RPMI7951 (cell line): ENCODE data around the gene TCF20. TPM values are rescaled to one million over a fixed set of nuclear protein-coding genes. Genes with fewer than 3 reads are reported as not detected.

Experiments
- DNase-seq: peaks from one replicate; pipeline ENCODE4 v3.0.0-alpha.2; 2012; ENCODE audit warnings: low read depth
- total RNA-seq: library from RNA; depleted of rRNA; stranded (reverse); fragments of >200 nt; shearing (Covaris generic); gene quantifications from 2 replicates; pipeline ENCODE4 v1.2.3, GENCODE V29; 2014

The TCF20 gene
- total RNA-seq, 1 experiment from 2014 or later = 12.5 TPM

DNA sequence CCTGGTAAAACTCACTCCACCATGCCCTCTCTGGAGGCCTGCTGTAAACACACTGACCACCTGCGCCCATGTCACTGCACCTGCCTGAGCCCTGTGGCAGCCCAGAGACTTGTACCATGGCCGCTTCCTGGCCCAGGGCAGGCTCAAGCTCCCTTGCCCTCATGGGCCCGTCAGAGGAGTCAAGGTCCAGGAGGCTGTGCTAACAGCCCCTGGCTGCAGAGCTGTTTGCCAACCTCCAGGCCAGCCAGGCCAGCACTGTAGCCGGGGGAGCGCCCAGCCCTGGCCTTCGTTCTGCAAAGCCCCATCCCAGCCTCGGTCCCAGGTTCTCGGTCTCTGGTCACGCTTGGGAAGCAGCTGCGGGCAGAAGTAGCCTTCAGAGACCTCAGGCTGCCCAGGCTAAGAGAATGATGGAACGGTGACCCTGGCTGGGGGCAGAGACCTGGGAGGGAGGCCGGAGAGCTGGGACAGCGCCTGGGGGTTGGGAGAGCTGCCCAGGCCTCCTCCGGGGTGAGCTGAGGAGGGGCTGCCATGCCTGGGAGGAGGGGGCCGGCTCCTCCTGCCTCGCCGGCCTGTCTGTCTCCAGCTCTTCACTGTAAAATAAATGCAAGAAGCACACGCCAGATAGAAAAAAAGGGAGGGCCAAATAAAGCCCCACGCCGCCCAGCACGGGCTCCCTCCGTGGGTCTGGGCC is 11.9 kb upstream of the TCF20 start:
- DNase-seq = no peak

DNA sequence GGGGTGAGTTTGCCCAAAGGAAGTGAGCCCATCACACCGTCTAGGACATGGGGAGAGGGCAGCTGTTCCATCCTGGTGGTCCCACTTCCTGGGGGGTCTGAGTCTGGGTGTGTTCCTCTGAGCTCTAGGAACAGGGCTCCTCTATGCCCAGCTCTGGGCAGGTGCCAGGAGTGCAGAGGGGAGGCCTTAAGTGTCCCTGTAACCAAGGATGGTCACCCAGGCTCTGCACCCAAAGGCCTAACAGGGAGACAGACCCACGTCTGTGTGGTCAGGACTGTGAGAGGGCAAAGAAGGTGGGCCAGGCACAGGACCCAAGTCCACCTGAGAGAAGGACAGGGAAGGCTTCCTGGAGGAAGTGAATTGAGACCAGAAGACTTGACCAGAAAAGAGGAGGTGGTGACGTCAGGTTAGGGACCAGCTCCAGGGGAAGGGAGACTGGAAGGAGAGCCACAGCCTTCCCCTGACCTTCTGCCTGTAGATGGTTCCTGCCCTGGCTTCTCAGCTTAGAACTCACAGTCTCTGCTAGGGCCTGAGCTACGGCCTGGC is 11.3 kb upstream of the TCF20 start:
- DNase-seq = no peak

DNA sequence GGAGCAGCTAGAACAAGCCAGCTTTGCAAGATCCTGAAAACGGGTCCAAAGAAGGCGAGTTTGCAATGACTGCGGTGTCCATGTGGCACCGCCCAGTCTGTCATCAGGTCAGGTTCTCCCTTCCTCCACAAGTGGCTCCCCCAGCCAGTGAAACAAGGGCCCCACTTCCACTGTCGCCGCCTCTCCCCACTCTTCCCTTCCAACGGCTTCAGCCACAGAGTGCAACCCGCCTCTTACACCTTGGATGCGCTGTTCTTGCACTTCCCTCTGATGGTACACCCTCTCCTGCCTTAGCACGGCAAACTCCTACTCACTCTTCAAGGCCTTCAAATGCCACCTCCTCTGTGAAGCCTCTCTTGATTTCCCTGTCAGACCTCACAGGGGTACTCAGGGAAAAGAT is 10.8 kb upstream of the TCF20 start:
- no peak for DNase-seq

DNA sequence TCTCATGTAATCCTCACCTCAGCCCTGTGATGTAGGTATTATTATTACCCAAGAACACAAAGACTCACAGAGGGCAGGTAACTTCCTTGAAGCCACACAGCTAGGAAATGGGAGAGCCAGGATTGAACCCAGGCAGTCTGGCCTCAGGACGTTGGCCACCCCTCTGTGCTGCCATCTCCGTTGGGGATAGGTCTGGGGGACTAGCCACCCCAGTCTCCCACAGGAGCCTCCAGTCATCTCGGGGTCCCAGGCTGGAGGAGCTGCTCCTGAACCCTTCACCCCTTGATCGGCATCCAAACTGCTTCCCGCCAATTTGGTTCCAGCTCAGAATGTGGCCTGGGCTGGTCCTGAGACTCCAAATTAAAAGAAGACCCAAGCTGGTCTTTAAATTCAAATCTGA is 10.4 kb upstream of the TCF20 start:
- DNase-seq = no peak

DNA sequence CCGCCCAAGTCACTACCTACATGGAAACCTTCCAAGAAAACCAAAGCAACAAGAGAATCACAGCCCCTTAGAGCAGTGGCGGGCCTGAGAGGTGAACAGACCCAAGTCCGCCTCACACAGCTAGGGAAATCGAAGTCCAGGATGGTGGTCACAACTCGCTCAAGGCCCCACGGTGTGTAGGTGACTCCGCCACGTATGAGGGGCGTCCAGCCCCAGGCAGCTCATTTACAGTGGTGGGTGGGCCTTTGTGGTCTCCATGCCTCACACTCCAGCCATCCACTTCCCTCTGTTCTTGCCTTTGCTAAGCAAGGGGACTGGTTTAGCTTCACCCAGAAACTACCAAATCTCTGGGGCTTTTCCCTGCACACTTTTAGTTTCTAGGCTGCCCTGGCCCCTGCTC is 9.7 kb upstream of the TCF20 start:
- DNase-seq = no peak

DNA sequence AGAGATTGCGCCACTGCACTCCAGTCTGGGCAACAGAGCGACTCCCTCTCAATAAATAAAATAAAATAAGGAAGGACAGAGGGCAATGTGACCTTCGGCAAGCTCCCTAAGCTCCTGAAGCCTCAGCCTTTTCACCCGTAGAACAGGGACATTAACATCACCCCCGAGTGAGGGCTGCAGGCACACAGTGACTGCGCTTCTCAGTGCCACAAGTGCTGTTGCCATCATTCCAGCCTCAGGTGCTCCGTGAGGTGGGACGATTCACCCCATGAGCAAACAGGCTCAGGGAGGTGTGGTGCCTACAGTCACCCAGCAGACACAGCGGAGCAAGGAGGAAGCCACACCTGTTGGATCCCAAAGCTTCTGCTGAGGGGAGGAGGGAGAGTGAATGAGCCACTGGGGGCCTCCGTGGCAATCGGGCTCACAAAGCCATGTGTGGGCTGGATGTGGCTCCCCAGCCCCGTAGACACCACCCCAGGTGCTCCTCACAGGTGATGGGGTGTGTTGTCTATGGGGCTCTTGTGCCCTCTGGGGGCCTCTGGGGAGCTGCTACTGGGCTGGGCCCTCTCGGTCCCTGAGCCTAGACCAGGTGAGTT is 9.1 kb upstream of the TCF20 start:
- no peak for DNase-seq

DNA sequence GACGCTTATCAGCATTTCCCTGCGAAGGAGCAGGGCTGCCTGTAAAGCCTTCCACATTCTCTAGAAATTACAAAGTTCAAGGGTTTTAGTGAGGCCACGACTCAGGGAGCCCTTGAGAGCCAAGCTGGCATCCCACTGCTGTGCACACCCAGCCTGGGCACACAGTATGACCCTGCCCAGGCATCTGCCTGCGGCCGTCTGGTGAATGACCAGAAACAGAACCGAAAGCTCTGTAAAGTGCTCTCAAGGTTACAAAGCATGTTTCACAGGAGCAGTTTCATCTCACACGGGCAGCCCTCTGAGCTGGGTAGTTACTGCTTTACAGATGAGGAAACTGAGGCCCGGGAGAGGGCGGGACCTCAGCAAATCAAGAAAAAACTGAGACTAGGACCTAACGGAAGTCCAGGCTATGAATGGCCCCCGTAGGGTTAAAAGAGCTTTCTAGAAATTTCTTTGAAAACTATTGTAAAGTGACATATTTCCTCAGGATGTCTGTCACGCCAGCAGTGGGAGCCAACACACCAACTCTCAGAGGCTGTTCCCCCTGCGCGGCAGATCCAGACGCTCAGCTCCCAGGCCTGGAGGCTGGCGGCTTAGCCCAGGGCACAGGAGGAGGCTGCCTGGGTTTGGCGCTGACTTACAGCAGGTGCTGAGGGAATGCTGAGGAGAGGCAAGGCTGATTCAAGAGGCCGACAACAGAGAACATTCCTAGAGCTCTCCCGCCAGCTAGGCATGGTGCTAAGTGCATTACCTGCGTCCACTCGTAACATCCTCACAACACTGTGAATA is 7.7 kb upstream of the TCF20 start:
- DNase-seq = peak; percentile 15

DNA sequence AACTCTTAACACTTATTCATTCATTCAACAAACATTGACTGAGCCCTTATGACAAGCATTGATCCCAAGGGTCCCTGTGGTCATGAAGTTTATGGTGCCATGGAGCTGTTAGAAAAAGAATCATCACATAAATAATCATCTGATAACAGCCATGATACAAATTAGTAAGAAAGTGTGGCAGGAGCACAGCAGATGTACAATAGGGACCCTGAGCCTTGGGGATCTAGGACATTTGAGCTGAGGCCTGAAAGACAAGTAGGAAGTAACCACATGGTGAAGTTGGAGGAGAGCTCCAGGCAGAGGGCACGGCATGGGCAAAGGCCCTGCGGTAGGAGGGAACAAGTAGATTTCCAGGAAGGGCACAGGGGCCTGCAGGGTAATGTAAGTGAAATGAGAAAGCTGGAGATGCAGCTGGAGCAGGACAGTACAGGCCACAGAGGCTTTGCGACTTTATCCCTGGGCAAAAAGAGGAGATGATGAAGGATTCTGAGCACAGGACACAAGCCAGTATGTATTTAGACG is 6.8 kb upstream of the TCF20 start:
- no peak for DNase-seq

DNA sequence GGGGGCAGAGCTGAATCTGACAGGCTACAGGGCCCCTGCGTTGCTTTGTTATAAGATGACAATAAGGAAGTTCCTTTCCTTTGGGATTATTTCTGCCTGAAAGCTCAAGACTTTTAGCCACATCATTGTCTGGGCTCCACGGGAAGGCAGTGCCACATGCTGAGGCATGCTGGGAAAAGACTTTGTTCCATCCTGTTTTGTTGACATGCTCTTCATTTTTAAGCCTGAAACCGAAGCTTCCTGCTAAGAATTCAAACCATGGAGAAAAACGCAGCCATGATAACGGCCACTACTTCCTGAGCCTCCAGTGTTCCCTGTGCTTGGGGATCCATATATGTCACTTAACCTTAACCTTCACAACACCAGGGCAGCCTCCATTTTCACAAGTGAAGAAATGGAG is 5.5 kb upstream of the TCF20 start:
- no peak for DNase-seq

DNA sequence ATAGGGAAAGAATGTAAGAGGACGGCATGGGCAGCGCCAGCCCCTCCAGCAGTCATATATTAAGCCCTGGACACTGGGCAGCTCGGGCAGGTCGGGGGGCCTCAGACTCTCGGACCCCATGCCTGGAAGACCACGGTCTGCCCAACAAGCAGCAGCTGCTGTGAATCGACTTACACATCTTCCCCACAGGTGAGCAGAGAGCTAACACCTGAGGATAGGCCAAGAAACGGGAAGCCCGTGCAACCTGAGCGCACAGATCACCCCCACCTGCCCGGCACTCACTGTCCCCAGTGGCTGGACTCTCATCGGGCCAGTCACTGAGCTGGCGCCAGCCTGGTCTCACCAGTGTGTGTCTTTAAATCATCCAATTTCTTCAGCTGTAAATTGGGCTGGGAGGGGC is 4.7 kb upstream of the TCF20 start:
- no peak for DNase-seq

DNA sequence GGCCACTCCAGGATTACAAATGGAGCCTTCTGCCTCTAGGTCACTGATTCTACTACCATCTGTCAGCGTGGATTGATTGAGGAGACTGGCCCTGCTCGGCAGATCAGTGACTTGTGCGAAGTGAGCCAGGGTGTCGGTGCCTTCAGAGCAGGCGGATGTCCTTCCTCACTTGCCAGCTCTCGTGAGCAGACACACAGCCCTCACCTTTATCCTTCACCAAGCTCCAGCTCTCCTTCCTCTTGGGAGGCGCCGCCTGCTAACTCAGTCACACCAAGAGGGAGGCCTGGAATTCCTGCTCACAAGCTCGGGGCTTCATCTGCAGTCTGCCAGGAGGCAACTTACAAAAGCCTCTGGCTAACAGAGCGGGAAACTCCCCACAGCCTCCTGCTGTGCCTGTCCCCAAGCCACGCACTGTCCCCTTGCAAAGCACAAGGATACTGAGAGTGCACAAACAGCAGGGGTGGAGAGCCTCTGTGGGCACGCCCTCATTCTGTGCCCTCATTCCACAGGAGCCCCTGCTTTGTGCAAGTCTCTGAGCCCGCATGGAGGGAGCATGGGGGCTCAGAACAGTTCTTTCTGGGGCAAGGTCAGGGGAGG is 3.5 kb upstream of the TCF20 start:
- DNase-seq = no peak

DNA sequence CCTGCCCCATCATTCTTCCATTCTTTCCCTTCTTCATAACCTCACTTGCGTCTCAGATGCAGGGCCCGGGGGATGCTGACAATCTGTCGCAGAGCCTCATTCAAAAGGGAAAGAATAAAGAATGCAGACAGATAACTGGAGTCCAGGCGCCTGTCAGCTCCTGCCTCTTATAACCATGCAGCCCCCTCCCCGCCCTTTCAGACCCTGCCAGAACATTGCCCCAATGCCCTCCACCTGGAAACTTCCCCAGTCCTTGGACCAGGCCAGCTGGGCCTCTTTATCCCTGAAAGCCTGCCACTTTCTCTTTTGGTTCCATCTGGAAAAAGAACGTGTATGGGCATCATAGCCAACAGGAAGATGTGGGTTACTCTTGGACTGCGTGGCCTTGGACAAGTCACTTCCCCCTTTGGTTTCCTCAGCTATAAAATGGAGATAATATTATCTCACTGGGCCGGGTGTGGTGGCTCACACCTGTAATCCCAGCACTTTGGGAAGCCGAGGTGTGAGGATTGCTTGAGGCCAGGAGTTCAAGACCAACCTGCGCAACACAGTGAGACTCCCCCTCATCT is 2.1 kb upstream of the TCF20 start:
- DNase-seq = no peak

DNA sequence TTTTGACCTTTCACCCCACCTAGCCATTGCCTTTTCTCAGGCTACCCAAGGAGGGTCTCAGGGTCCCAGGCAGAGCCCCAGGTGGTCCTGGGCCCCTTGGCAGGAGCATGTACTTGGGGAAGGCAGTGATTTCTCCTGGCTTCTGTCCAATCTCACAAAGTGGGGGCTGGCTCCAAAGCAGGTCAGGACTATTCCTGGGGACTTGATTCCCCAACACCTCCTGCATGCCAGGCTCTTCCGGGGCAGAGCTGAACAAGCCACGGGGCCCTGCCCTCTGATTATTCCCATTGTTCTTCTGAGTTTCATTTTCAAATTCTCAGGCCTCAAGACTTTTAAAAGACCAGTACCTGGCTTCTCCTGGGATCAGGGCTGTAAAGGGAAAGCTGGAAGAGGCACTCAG is 1.5 kb upstream of the TCF20 start:
- DNase-seq = no peak

DNA sequence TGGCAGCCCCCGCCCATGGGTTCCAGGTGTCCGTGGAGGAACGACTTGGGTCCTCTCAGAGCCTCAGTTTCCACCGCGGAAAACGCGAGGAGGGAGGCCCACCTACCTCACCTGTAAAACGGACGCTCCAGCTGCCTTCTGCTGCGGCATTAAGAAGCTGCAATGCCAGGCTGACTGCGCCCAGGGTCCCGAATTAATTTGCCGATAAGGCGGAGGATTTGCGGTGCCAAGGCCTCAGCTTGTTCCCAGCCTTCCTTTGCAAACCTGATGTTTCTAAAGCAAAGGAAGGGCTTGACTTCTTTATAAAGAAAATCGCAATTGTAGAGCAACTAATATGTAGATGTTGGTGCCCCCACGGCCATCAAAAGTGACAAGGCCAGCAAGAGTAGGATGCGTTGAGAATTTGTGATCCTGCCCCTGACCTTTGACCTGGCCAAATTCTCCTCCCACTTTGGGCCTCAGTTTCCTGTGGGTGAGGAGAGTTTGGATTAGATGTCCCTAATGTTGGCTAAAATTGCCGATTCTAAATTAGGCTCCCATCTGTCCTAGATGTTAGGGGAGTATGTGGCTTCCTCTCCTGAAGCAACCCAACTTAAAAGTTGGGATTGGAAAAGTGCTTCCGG is 849 bp upstream of the TCF20 start:
- no peak for DNase-seq

DNA sequence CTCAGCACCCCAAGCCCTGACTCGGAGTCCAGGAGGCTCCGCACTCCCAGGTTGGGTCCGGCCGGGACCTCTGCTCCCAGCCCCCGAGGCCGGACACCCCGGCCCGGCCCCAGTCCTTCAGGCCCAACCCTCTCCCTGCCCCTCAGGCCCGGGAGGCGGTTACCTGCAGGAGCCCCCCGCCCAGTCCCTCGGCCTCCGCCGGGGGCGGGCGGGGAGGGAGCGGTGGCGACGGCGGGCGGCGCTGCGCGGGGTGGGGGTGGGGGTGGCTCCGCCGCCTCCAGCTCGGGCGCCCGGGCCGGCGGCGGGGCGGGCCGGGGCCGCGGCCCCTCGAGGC is 310 bp downstream of the TCF20 start:
- DNase-seq = no peak

DNA sequence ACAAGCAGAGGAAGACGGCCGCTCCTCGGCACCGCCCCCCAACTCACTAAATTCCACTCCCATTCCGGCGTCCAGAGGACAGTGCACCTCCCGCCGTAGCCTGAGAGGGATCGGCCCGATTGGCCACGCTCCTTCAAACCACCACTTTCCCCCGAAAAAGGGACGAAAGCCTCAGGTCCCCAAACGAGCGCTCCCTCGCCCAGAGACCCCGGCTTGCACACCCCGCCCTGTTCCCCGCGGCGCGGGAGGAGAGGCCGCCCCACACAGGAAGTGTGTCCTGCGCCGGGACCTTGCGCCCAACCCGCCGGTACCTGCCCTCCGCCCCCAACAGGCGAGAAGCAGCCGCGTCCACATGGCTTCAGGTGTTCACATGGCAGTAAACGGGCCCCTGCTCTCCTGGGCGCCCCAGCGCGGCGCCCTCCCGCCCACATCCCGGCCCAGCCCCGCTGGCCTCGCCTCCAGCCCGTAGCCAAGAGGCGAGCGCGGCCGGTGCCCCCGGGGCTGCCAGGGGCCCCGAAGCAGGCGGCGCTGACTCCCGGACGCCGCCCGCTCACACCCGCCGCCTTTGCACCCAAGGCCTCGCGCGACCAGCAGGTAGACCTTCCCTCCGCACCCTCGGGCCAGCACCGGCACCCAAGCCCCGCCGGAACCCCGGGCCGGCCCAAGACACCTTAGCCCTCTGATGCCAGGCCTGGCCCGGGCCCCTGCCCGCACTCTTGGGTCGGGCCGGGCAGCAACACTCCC is 849 bp downstream of the TCF20 start:
- peak; percentile 20 for DNase-seq

DNA sequence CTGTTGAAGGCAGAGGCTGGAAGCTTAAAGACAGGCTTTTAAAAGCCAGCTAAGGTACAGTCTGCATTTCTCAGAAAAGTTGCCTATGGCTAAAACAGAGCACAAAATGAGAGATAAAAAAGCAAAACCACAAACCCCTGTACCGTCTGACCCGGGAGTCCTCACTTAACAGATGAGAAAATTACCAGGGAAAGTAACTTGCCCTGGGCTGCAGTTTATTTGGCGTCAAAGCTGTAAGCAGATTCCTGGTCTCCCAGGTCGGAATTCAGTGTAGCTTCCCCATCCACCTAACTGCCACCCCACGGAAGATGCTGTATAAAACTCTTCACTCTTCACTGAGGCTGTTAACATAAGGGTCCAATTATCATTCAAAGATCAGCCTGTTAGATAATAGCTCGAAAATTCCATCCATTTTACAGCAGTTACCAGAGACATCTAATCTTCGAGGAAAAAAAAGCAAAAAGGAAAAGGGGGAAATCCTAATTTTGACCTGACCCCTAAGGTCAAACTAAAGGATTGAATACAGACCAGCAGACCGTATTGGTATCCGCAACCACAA is 1.5 kb downstream of the TCF20 start:
- peak; percentile 13 for DNase-seq

DNA sequence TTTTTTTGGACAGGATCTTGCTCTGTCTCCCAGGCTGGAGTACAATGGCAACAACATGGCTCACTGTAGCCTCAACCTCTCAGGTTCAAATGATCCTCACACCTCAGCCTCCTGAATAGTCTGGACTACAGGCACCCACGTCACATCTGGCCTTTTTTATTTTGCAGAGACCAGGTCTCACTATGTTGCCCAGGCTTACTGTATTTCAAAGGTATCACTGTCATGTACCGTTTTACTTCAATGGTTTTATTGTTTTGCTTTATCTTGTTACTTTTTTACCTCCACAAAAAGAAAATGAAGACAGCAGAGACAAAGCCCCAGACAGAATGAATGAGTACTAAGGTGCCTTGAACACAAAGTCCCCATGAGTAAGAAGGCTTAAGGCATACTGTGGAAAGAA is 5.1 kb downstream of the TCF20 start:
- no peak for DNase-seq

DNA sequence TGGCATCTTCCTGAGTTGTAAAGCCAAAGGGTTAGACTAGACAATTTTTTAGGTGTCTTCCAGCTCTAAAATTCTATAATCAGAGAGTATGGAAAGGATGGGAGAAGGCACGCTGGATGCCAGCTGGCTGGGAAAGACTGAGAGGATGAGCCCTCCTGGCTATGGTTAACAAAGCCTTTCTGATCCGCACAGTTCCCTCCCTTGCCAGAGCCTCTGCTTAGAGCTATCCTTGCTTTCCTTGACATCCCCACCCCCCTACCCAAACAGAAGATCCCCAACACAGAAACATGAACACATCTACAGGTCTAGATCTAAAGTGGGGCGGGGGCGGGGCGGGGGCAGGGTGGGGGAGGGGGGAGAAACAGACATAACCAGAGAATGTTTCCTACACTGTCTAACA is 6.5 kb downstream of the TCF20 start:
- no peak for DNase-seq

DNA sequence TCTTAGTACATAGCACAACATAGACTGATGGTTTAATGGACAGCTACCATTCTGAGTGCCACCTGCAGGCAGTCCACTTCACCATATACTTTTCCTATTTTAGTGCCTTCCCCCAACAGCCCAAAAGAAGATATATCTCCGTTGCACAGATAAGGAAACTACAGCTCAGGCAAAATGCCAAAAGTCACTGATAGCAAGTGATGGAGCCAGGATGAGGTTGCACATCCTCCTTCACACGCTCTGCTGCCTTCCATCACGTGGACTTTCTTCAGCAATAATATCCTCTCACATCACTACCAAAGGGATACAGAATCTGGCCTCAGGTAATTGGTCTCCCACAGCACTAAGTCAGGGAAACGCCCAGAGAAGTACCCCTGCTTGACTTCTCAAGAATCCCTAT is 7.5 kb downstream of the TCF20 start:
- no peak for DNase-seq

DNA sequence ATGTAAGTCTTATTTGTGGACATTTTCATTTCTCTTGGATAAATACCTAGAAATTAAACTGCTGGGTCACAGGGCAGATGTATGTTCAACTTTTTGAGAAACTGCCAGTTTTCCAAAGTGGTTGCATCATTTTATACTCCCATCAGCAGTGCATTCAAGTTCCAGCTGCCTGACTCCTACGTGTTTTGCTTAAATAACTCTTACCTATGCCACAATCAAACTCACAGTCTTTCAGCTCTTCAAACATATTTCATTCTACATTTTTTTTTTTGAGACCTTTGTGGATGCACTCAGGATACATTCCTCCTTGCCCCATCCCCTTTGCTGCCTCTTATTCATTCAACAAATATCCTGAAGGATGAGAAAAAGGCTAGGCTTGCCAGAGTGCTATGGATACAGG is 9.2 kb downstream of the TCF20 start:
- no peak for DNase-seq
